ENCODE measurements around the gene PPP1R3G. TPM values are rescaled to one million over a fixed set of nuclear protein-coding genes. Genes with fewer than 3 reads are reported as not detected.

The PPP1R3G gene
- total and polyA plus RNA-seq, 12 donors: 3.8 to 12.2 (median 8.0) TPM

GRCh38 chr6:5124526-5124925 is 39.4 kb downstream of the PPP1R3G start:
- TF ChIP-seq CTCF (IDR thresholded peaks at IDR 0.05): no peak
- Histone ChIP-seq H3K36me3 (no peaks in the 10 kb centered on the region), H3K27me3 (no peaks in the 10 kb centered on the region), H3K4me1 (peaks cover 0 to 19% (median 7%) of the 10 kb centered on the region in 9 donors), H3K27ac (no peak overlapping the region), H3K9me3 (no peaks in the 10 kb centered on the region), H3K4me3 (no peak overlapping the region)
- DNase-seq (no peak), ATAC-seq (no peak)
- 97% methylated on average over 8 of the region's 8 CpGs for WGBS, 2 donors
- intact Hi-C loops (cut with DNase I): loop anchor here in 1 of 10 donors (5.0 kb wide), 1 partner anchor 47 kb away; no protein-coding TSS in a partner anchor

GRCh38 chr6:5125152-5126006 is 40.2 kb downstream of the PPP1R3G start:
- Histone ChIP-seq H3K36me3 (no peaks in the 10 kb centered on the region), H3K27me3 (no peaks in the 10 kb centered on the region), H3K27ac (no peak overlapping the region), H3K4me3 (no peak overlapping the region), H3K9me3 (no peaks in the 10 kb centered on the region), H3K4me1 (peaks cover 0 to 19% (median 7%) of the 10 kb centered on the region in 9 donors)
- TF ChIP-seq CTCF (IDR thresholded peaks at IDR 0.05): no peak
- DNase-seq (no peak), ATAC-seq (no peak)
- intact Hi-C loops (cut with DNase I): no loop called here
- 85 to 87% methylated on average over 11 of the region's 11 CpGs for WGBS, 2 donors

GRCh38 chr6:5126214-5126613 is 41.1 kb downstream of the PPP1R3G start:
- ATAC-seq: no peak
- Histone ChIP-seq H3K4me3 (no peak overlapping the region), H3K4me1 (peaks cover 0 to 21% (median 4%) of the 10 kb centered on the region in 9 donors), H3K27me3 (no peaks in the 10 kb centered on the region), H3K27ac (no peak overlapping the region), H3K36me3 (no peaks in the 10 kb centered on the region), H3K9me3 (no peaks in the 10 kb centered on the region)
- intact Hi-C loops (cut with DNase I): no loop called here
- 42 to 47% methylated on average over 4 of the region's 4 CpGs for WGBS, 2 donors
- DNase-seq: no peak
- no peak for TF ChIP-seq CTCF (IDR thresholded peaks at IDR 0.05)

GRCh38 chr6:5127106-5127687 is 42.1 kb downstream of the PPP1R3G start:
- intact Hi-C loops (cut with DNase I): no loop called here
- ATAC-seq: no peak

More at GRCh38 chr6:5127106-5127687, 42.1 kb downstream of the PPP1R3G start:
- no peak for TF ChIP-seq CTCF (IDR thresholded peaks at IDR 0.05)
- Histone ChIP-seq H3K9me3 (no peaks in the 10 kb centered on the region), H3K27me3 (no peaks in the 10 kb centered on the region), H3K4me1 (peaks cover 0 to 25% (median 8%) of the 10 kb centered on the region in 9 donors), H3K36me3 (no peaks in the 10 kb centered on the region), H3K27ac (no peak overlapping the region), H3K4me3 (no peak overlapping the region)
- WGBS, 2 donors: 82 to 90% methylated on average over 8 of the region's 8 CpGs
- no peak for DNase-seq

Data from heart right ventricle (tissue), 16 donors.